HG02623 (cell line): Measurements from ENCODE around the gene KRTAP4-9.
"Not testable (repeated sequence)": the region's sequence is repeated elsewhere in the genome, so short reads cannot be mapped to it uniquely, and the experiment has no call there.

ENCODE experiments used
- ATAC-seq: cut with Tn5 transposase; IDR thresholded peaks from one replicate; pipeline ENCODE4 v1.9.1; 2021; ENCODE audit warnings: moderate library complexity; ENCODE audit not compliant: unreplicated experiment

The KRTAP4-9 gene

GRCh38 chr17:41105347-41105746, at the start of gene KRTAP4-9:
KRTAP4-9 (plus strand) TSS chr17:41105389; CDS start chr17:41105389, 0 bp downstream.
- ATAC-seq: not testable (repeated sequence)

- ATAC-seq: no peak
These were observed 47.6 kb upstream of the KRTAP4-9 start for GRCh38 chr17:41057547-41057946.

DNA sequence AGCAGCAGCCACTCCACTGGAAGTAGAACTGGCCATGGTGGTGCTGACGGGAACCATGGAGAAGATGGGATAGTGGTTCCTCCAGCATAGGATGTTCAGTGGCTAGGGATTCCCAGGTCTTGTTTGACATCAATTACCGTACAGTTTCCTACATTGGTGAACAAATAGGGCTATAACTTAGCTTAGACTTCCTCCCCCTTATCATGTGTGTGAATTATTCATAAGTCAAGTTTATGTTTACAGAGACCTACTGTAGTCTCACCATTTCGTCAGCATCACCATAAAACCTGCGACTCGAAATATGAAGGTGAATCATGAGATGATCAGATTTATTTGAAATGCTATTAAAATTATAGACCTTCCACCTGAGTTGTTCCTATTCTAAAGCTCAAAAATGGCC, 46.4 kb upstream of the KRTAP4-9 start:
- ATAC-seq: no peak

DNA sequence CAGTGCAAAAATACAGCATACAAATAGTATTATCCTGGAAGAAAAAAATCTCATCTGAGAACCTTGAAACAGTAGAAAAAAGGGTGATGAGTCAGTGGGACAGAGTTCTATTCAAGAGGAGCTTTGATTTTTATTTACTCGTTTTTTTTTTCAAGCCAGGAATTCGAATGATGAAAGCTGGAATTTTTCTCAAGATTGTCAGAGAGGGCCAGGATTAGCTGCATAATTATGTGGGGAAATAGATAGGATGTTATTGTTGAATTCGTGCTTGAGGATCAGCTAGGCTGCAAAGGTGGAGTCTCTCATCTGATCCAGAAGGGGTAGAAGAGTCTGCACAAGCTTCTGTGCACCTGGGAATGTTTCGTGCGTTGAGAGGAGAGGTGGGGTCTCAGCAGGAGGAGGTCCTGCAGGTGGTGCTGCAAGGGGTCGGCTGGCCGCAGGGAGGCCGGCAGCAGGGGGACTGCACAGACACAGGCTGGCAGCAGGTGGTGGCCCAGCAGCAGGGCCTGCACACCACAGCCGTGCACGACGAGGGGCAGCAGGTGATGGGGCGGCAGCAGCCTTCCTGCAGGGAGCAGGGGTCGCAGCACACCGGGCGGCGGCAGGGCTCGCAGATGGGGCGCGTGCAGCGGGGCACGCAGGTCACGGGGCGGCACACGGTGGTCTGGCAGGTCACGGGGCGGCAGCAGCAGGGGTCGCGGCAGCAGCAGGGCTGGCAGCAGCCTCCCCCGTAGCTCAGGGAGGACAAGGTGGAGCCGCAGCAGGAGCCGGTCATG, 45.7 kb upstream of the KRTAP4-9 start:
- not testable (repeated sequence) for ATAC-seq

DNA sequence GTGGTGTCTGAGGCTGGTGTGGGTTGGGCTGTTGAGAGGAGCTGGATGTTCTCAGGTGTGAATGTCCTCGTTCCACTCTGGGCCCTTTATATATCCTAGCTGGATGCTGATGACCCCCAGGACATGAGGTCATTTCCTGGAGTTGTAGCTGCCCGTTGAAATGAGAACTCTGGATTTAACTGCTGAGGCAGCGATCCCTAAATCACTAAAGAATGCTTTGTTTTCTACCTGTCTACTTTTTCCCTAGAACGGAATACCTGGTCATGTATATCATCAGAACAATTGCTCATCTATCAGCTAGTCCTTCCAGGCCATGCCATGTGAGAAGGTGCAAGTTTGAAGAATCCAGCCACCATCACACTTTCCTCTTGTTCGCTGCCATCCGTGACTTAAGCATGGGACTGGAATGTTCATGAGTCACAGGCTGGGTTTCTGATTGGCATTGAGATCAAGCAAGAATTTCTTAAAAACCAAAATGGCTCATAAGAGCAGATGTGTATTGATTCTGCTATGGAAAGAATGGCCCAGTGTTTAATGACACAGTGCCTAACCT, 45.1 kb upstream of the KRTAP4-9 start, which contains the start of gene KRTAP2-3:
Gene KRTAP2-3, minus strand, starts transcription at position 63 of the 553 bp plus-strand sequence. CDS start 64 bp downstream, outside the sequence.
- no peak for ATAC-seq

DNA sequence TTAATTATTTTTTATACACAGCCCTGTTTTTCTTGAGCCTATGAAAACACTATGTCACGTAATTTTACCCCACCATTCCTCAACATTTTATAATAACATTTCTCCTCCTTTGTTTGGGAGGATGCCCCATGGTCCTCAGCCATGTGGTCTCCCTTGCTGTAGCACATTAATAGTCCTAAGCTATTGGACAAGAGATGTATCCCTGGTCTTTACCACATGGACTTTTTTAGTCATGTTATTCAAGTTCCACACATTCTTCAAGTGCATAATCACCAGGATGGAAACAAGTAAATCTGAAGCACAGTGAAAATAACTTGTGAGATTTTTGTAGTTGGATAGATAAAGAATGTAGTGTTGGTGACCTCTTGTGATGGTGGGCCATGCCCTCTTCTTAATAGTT, 43.2 kb upstream of the KRTAP4-9 start:
- ATAC-seq: no peak

DNA sequence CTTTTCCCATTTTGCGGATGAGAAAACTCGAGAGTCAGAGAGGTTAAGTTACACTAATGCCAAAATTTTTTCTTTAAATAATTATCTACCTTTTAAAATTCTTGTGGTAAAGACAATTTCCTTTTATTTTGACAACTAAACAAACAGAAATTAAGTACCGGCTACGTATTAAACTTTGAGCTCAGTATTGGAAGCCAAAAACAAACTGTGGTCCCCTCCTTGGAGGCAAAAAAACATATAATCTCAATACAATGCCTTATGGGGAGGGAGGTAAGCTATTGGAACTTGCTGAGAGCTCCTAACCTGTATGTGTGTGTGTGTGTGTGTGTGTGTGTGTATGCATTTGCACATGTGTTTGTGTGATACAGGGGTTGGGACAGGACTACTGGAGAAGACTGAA, 41.7 kb upstream of the KRTAP4-9 start:
- ATAC-seq: no peak

DNA sequence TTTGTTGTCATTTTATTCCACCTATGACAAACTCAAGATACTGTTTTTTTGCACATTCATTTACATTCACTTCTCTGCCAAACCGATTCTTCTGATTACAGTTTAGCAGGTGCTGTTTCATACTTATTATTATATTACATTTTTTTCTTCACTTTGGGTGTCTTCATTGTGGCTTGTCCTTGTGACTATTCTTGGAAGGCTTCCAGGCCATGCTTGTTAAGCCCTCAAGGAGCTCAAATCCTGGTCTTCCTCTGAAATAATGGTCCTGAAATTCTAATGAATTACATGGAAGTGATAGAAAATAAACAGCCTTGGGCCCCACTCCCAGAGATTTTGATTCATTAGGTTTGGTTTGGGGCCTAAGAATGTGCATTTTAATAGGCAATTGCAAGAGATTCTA, 40.9 kb upstream of the KRTAP4-9 start:
- no peak for ATAC-seq

- not testable (repeated sequence) for ATAC-seq
These were observed 40.0 kb upstream of the KRTAP4-9 start for GRCh38 chr17:41065016-41065689.

GRCh38 chr17:41065829-41066624, 39.2 kb upstream of the KRTAP4-9 start, which contains the start of gene KRTAP2-4:
KRTAP2-4 (minus strand) TSS chr17:41065879; CDS start chr17:41065845, 34 bp downstream.
- ATAC-seq: no peak

GRCh38 chr17:41067281-41067680, 37.9 kb upstream of the KRTAP4-9 start:
- no peak for ATAC-seq

DNA sequence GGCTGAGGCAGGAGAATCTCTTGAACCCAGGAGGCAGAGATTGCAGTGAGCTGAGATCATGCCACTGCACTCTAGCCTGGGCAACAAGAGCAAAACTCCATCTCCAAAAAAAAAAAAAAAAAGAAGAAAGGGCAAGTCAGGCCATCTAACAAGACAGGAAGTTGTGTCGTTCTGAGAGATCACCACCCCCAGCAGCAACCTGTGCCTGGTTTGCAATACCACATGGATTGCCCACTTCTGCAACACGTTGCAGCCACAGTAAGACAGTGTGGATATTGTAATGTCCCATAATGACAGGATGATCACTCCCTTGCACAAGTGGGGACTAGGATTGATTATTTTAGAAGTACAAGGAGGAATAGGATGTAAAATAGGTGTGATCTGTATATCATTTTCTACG, 36.2 kb upstream of the KRTAP4-9 start:
- ATAC-seq: no peak

- ATAC-seq: no peak
These were observed 33.4 kb upstream of the KRTAP4-9 start for GRCh38 chr17:41071606-41072360.

- no peak for ATAC-seq
These were observed 31.5 kb upstream of the KRTAP4-9 start for GRCh38 chr17:41073676-41074075.

GRCh38 chr17:41076788-41077187, 28.4 kb upstream of the KRTAP4-9 start:
- ATAC-seq: no peak

DNA sequence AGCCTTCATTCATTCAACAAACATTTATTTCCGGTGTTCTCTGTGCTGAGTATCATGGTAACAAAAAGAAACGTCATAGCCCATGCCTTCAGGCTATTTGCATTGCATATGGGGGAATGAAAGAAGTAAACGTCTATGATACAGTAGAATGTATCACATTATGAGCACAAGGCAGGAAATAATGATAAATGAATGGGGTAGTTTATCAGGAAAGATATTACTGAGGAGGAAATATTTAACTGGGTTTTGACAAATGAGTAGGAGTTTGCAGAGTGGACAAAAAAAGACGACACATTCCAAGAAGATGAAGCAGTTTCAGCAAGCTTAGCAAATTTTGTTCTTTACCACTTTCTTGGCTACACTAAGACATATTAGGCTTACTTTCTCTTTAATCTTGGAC, 22.6 kb upstream of the KRTAP4-9 start:
- no peak for ATAC-seq

DNA sequence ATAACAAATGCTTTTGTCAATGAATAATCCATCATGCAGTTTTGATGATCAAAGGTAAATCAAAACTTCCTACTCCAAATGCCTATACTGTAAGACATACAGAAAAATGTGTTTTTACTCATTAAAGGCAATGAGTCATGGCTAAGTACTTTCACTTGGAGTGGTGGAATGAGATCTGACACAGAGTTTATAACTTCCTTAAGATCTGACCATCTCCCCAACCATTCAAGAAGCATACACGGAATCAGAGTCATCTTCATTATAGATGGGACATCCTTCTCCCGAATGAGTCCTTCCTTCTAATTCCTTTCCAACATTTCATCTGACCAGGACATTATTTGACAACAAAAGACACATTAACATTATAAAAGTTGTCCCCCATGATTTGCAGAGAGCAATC, 21.8 kb upstream of the KRTAP4-9 start:
- ATAC-seq: not testable (repeated sequence)

- not testable (repeated sequence) for ATAC-seq
These were observed 20.9 kb upstream of the KRTAP4-9 start, which contains the start of gene KRTAP4-7 for GRCh38 chr17:41084100-41084856. KRTAP4-7 (plus strand) TSS chr17:41084150; CDS start chr17:41084207, 57 bp downstream.

DNA sequence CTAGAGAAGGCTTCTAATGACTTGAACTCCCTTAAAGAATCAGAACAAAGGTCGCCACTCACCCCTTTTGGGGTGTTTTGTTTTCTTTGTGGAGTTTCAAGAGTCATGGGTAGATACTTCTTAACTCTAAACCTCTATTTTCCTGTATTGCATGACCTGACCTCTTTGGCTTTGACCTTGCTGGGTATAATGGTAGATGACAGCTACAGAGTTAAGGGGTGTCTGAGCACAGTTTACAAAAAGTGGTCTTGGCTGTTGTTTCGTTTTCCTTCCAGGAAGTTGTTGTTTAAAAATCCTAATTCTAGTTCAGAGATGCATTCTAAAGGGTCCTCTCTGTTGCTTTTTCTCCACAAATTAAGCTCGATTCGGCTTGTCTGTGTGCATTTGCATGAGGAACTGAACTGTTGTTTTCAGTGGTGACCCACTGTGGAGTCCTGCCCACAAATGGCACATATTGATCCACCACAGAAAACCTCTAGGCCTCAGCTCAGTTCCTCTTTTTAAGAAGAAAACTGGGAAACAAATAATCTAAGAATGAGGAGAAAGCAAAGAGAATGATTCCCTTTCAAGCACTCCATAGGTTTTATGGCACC, 16.3 kb upstream of the KRTAP4-9 start:
- not testable (repeated sequence) for ATAC-seq
